Measurements from ENCODE around the gene FAM151A.

Gene FAM151A

DNA sequence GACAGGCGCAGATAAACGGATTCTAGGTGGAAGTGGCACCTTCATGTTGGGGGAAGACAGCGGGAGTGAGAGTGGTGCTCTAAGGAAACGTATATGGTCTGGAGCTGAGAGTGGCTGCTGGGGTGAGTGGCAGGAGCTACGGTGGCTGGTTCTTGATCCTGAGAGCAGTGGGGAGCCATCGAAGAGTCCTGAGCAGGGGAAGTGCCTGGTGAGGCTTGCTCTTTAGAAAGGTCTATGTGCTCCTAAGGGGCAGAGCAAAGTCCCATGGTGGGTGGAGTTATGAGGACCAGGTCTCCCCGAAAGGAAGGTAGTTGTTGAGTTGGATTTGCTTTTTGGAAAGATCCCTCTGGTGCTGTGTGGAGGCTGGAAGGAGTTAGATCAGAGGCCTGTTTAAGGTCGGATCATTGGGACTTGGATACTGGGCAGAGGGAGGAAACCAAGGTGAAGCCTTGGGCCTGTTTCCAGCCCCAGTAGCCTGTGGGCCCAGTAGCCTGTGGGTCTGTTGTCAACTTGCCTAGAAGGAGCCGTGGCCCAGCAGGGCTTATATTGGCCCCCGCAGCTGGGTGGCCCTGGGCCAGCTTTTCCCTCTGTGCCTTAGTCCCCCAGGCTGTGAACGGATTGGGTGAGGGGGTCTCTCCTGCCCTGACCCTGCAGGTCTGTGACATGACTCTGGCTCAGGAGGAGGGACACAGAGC, 42.3 kb downstream of the FAM151A start:
- FAIRE-seq: no peak
- no peak for DNase-seq (ENCODE audit: insufficient read length, low spot score)
- TF ChIP-seq POLR2AphosphoS5 (IDR thresholded peaks at IDR 0.05; ENCODE audit: low read depth, low read length): no peak
- TF ChIP-seq POU2F2 (IDR thresholded peaks at IDR 0.05; ENCODE audit: low read depth, low read length): no peak
- no peak for TF ChIP-seq PAX5 (IDR thresholded peaks at IDR 0.05; ENCODE audit: insufficient read depth, low read length, severe bottlenecking)
- TF ChIP-seq TAF1 (IDR thresholded peaks at IDR 0.05; ENCODE audit: low read depth, low read length): no peak
- TF ChIP-seq SPI1 (IDR thresholded peaks at IDR 0.05; ENCODE audit: low read depth, low read length): no peak
- no peak for TF ChIP-seq POLR2A (IDR thresholded peaks at IDR 0.05; ENCODE audit: low read depth, low read length)

DNA sequence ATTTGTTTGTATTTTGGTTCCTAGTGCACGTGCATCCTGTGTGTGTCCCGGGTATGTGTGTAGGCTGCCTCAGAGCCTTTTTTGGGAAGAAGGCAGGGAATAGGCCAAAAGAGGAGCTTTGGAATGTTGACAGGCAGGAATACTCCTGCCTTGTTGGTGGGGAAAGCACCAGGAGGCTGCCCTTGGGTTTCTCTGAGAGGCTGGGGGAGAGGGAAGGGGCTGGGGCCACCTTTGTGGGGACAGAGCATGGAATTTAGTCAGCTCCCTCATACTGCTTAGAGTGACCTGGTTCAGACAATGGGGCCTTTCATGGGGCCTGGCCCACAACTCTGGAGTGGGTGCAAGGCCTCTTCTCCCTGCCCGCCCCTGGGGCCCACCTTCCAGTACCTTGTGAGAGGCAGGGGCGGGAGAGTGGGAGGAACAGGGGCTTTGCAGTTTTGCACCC, 44.0 kb downstream of the FAM151A start:
- no peak for DNase-seq (ENCODE audit: insufficient read length, low spot score)
- TF ChIP-seq POLR2AphosphoS5 (IDR thresholded peaks at IDR 0.05; ENCODE audit: low read depth, low read length): no peak
- no peak for TF ChIP-seq SPI1 (IDR thresholded peaks at IDR 0.05; ENCODE audit: low read depth, low read length)
- no peak for TF ChIP-seq TAF1 (IDR thresholded peaks at IDR 0.05; ENCODE audit: low read depth, low read length)
- TF ChIP-seq POU2F2 (IDR thresholded peaks at IDR 0.05; ENCODE audit: low read depth, low read length): no peak
- TF ChIP-seq POLR2A (IDR thresholded peaks at IDR 0.05; ENCODE audit: low read depth, low read length): no peak
- no peak for TF ChIP-seq PAX5 (IDR thresholded peaks at IDR 0.05; ENCODE audit: insufficient read depth, low read length, severe bottlenecking)
- FAIRE-seq: no peak

DNA sequence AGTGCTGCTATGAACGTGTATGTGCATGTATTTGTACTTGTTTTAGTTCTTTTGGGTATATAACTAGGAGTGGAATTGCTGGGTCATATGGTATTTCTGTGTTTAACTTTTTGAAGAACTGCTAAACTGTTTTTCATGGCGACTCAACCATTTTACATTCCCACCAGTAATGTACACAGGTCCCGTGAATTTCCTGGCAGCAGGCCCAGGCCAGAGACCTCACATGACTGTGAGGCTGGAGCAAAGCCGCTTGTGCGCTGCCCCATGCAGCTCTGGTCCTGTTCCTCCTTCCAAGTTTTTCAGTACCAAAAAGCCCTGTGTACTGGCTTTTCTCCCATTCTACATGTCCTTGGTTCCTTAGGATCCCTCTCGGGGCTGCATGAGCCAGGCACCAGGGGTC, 45.7 kb downstream of the FAM151A start:
- no peak for TF ChIP-seq POU2F2 (IDR thresholded peaks at IDR 0.05; ENCODE audit: low read depth, low read length)
- TF ChIP-seq PAX5 (IDR thresholded peaks at IDR 0.05; ENCODE audit: insufficient read depth, low read length, severe bottlenecking): no peak
- no peak for TF ChIP-seq POLR2AphosphoS5 (IDR thresholded peaks at IDR 0.05; ENCODE audit: low read depth, low read length)
- TF ChIP-seq SPI1 (IDR thresholded peaks at IDR 0.05; ENCODE audit: low read depth, low read length): no peak
- TF ChIP-seq TAF1 (IDR thresholded peaks at IDR 0.05; ENCODE audit: low read depth, low read length): no peak
- FAIRE-seq (no peak), DNase-seq (ENCODE audit: insufficient read length, low spot score) (no peak)

DNA sequence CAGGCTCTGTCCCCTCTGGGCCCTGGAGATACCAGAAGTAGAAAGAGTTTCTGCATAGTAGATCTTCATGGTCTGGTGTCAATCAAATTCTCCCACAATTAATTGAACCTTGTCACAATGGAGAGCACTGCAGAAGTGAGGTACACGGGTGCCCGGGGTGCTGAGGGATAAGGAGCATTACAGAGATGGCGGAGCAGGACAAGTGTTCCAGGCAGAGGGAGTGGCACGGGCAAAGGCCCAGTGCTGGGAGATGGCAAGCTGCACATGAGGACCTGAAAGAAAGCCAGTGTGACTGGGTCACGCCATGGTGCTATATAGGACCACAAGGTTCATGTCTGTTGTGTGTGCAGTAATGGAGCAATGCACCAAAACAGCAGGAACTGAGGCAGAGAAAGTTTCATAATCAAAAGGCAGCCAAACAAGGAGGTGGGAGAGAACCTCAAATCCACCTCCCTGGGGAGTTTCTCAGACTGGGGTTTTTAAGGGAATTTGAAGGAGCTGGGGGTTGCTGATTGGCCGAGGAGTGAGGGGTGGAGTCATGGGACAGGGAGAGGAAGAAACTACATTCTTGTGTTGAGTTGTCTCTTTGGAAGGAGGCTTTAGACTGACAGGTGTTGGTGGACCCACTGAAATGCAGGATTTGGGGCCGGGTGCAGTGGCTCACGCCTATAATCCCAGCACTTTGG, 47.6 kb downstream of the FAM151A start:
- no peak for FAIRE-seq
- TF ChIP-seq PAX5 (IDR thresholded peaks at IDR 0.05; ENCODE audit: insufficient read depth, low read length, severe bottlenecking) (no peak), SPI1 (IDR thresholded peaks at IDR 0.05; ENCODE audit: low read depth, low read length) (no peak), POLR2A (IDR thresholded peaks at IDR 0.05; ENCODE audit: low read depth, low read length) (no peak)
- no peak for DNase-seq (ENCODE audit: insufficient read length, low spot score)

DNA sequence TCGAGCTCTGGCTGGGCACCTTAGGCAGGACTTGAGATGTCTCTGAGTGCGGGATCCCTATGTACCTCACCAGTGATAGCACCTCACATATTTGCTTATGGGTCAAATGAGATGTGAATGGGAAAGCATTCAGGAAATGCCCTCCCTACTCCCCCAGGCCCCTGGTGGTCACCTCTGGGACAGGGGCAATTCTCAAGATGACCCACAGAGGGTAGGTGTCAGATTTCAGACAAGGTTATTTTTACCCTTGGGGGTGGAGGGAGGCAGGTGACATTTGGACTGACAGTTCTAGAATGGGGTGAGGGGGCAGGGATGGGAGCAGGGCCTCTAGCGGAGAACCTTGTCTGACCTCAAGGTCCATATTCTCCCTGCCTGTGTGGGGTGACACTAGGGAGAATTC, 48.2 kb downstream of the FAM151A start:
- no peak for DNase-seq (ENCODE audit: insufficient read length, low spot score)
- TF ChIP-seq PAX5 (IDR thresholded peaks at IDR 0.05; ENCODE audit: insufficient read depth, low read length, severe bottlenecking) (no peak), POLR2A (IDR thresholded peaks at IDR 0.05; ENCODE audit: low read depth, low read length) (no peak), POU2F2 (IDR thresholded peaks at IDR 0.05; ENCODE audit: low read depth, low read length) (no peak), SPI1 (IDR thresholded peaks at IDR 0.05; ENCODE audit: low read depth, low read length) (no peak), TAF1 (IDR thresholded peaks at IDR 0.05; ENCODE audit: low read depth, low read length) (no peak), POLR2AphosphoS5 (IDR thresholded peaks at IDR 0.05; ENCODE audit: low read depth, low read length) (no peak)
- FAIRE-seq: no peak

DNA sequence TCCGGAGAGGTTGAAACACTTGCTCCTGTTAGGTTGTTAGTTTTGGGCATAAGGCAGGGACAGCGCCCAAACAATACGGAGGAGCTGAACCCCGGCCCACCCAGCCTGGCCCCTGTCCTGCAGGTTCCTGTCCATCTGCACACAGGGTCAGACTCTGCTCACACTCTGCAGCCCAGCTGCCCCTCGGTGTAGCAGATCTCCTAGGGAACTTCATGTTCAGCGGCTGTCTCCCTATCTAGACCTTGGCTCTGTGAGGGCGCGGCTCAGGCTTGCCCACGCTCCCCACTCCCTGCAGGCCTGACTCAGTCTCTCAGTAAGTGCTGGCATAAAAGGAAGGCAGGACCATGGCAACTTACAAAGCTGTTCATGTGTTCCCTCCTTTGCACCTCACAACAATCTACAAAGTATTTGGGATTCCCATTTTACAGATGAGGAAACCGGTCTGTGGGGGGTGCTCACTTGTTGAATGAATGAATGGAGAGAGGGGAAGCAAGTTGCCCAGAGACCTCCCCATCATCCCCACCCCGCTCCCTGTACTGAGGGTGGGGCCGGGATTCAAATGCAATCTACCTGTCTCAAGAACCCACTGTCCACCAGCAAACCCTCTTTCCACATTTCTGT, 49.1 kb downstream of the FAM151A start:
- DNase-seq (ENCODE audit: insufficient read length, low spot score): no peak
- FAIRE-seq: no peak
- no peak for TF ChIP-seq PAX5 (IDR thresholded peaks at IDR 0.05; ENCODE audit: insufficient read depth, low read length, severe bottlenecking)
- TF ChIP-seq POU2F2 (IDR thresholded peaks at IDR 0.05; ENCODE audit: low read depth, low read length): no peak
- TF ChIP-seq POLR2A (IDR thresholded peaks at IDR 0.05; ENCODE audit: low read depth, low read length): no peak
- TF ChIP-seq SPI1 (IDR thresholded peaks at IDR 0.05; ENCODE audit: low read depth, low read length): no peak
- no peak for TF ChIP-seq POLR2AphosphoS5 (IDR thresholded peaks at IDR 0.05; ENCODE audit: low read depth, low read length)
- no peak for TF ChIP-seq TAF1 (IDR thresholded peaks at IDR 0.05; ENCODE audit: low read depth, low read length)

DNA sequence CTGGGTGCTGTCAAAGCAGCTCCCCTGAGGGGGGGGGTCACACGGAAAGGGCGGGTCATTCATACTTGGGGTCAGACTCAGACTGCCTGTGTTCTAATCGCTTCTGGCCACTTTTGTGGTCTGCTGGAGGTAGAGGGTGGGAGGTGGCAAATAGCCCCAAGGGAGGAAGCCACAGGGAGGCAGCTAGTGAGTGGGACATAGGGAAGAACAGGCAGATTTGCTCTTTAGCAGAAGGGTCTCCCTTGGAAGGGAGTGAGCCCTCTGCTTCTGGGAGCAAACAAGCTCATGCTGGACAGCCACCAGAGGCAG, 50.8 kb downstream of the FAM151A start:
- DNase-seq (ENCODE audit: insufficient read length, low spot score): no peak
- FAIRE-seq: no peak
- TF ChIP-seq SPI1 (IDR thresholded peaks at IDR 0.05; ENCODE audit: low read depth, low read length) (no peak), POU2F2 (IDR thresholded peaks at IDR 0.05; ENCODE audit: low read depth, low read length) (no peak), TAF1 (IDR thresholded peaks at IDR 0.05; ENCODE audit: low read depth, low read length) (no peak), PAX5 (IDR thresholded peaks at IDR 0.05; ENCODE audit: insufficient read depth, low read length, severe bottlenecking) (no peak), POLR2AphosphoS5 (IDR thresholded peaks at IDR 0.05; ENCODE audit: low read depth, low read length) (no peak), POLR2A (IDR thresholded peaks at IDR 0.05; ENCODE audit: low read depth, low read length) (no peak)

DNA sequence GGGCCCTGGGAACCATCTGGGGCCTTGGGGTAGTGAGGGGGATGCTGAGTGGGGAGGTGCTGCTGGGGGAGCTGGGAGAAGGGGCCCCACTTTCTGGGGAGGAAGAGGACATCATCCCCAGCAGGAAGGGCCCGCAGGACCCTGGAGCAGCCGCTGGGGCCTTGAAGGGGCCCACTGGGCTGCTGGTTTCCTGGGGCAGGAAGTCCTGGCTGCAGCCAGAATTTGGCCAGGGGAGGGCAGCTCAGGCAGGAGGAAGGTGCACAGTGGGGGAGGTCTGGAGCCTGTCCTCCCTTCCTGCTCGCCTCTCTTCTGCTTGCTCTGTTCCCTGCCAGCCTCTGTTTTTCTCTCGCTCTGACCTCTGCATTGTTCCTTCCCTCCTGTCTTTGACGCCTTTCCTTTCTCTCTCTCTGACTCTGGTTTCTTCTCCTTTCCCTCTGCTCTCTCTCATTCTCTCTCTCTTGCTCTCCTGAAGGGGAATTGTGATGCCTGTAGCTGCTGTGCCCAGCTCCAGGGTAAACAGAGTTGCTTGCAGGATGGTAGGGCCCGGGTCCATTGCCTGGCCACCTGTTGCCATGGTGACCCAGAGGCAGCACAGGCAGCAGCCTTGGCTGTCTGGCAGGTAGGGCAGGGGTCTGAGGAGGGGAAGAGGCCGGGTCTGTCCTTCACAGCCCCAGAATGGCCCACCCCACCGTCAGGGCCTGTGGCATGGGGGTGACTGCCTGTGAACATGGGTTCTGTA, 51.4 kb downstream of the FAM151A start:
- DNase-seq (ENCODE audit: insufficient read length, low spot score) (no peak), FAIRE-seq (no peak)
- TF ChIP-seq PAX5 (IDR thresholded peaks at IDR 0.05; ENCODE audit: insufficient read depth, low read length, severe bottlenecking) (no peak), SPI1 (IDR thresholded peaks at IDR 0.05; ENCODE audit: low read depth, low read length) (no peak), POLR2AphosphoS5 (IDR thresholded peaks at IDR 0.05; ENCODE audit: low read depth, low read length) (no peak), TAF1 (IDR thresholded peaks at IDR 0.05; ENCODE audit: low read depth, low read length) (no peak), POU2F2 (IDR thresholded peaks at IDR 0.05; ENCODE audit: low read depth, low read length) (no peak), POLR2A (IDR thresholded peaks at IDR 0.05; ENCODE audit: low read depth, low read length) (no peak)

DNA sequence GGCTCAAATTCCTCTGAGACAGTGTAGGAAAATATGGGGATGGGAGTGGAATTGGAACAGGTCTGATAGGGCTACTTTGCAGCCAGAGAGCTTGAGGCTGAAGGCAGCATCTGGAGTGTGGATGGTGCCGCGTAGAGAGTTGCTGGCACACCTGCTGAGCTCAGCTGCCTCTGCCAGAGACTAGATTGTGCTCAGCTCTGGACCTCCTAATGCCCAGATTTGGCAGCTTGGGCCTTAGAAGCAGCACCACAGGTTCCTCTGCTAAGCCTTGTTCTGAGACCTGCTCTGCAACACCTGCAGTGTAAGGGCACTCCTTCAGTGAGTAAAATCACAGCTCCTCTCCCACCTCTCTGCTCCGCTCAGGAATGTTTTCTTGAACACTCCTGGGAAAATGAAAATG, 52.0 kb downstream of the FAM151A start:
- no peak for TF ChIP-seq POU2F2 (IDR thresholded peaks at IDR 0.05; ENCODE audit: low read depth, low read length)
- TF ChIP-seq PAX5 (IDR thresholded peaks at IDR 0.05; ENCODE audit: insufficient read depth, low read length, severe bottlenecking): no peak
- no peak for TF ChIP-seq POLR2A (IDR thresholded peaks at IDR 0.05; ENCODE audit: low read depth, low read length)
- TF ChIP-seq TAF1 (IDR thresholded peaks at IDR 0.05; ENCODE audit: low read depth, low read length): no peak
- TF ChIP-seq SPI1 (IDR thresholded peaks at IDR 0.05; ENCODE audit: low read depth, low read length): no peak
- TF ChIP-seq POLR2AphosphoS5 (IDR thresholded peaks at IDR 0.05; ENCODE audit: low read depth, low read length): no peak
- DNase-seq (ENCODE audit: insufficient read length, low spot score): no peak
- no peak for FAIRE-seq

All from GM12891 (cell line).